Memory B cell (primary cell): ENCODE measurements around the gene DLGAP3.
A peak's percentile ranks its signal among the peaks of the same experiment; 100 is the strongest.
"Not testable (repeated sequence)": the region's sequence is repeated elsewhere in the genome, so short reads cannot be mapped to it uniquely, and the experiment has no call there.

Experiments used
- ATAC-seq: fragments of 150-1000 bp; cut with Tn5 transposase; 2 replicates; pipeline ENCODE4 v1.10.0; 2021; ENCODE audit warnings: low read depth, mild to moderate bottlenecking, moderate library complexity
- DNase-seq, 2 donors: peaks; one replicate each; pipeline ENCODE4 v3.0.0; 2022; ENCODE audit warnings: low spot score in 2 of 2
- H3K27ac Mint-ChIP-seq: one replicate; pipeline ENCODE4 v1.8.0; 2022; ENCODE audit warnings: mild to moderate bottlenecking, moderate library complexity, mixed read lengths
- H3K27me3 Mint-ChIP-seq: one replicate; pipeline ENCODE4 v1.8.0; 2022; ENCODE audit warnings: mixed read lengths
- H3K36me3 Mint-ChIP-seq: one replicate; pipeline ENCODE4 v1.8.0; 2022; ENCODE audit warnings: mild to moderate bottlenecking, mixed read lengths
- H3K4me1 Mint-ChIP-seq: one replicate; pipeline ENCODE4 v1.8.0; 2022; ENCODE audit warnings: mixed read lengths
- H3K4me3 Mint-ChIP-seq: one replicate; pipeline ENCODE4 v1.8.0; 2022; ENCODE audit warnings: mild to moderate bottlenecking, moderate library complexity, mixed read lengths
- H3K9me3 Mint-ChIP-seq: one replicate; pipeline ENCODE4 v1.8.0; 2022; ENCODE audit warnings: mixed read lengths

DLGAP3 gene, protein sequence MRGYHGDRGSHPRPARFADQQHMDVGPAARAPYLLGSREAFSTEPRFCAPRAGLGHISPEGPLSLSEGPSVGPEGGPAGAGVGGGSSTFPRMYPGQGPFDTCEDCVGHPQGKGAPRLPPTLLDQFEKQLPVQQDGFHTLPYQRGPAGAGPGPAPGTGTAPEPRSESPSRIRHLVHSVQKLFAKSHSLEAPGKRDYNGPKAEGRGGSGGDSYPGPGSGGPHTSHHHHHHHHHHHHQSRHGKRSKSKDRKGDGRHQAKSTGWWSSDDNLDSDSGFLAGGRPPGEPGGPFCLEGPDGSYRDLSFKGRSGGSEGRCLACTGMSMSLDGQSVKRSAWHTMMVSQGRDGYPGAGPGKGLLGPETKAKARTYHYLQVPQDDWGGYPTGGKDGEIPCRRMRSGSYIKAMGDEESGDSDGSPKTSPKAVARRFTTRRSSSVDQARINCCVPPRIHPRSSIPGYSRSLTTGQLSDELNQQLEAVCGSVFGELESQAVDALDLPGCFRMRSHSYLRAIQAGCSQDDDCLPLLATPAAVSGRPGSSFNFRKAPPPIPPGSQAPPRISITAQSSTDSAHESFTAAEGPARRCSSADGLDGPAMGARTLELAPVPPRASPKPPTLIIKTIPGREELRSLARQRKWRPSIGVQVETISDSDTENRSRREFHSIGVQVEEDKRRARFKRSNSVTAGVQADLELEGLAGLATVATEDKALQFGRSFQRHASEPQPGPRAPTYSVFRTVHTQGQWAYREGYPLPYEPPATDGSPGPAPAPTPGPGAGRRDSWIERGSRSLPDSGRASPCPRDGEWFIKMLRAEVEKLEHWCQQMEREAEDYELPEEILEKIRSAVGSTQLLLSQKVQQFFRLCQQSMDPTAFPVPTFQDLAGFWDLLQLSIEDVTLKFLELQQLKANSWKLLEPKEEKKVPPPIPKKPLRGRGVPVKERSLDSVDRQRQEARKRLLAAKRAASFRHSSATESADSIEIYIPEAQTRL

DNA sequence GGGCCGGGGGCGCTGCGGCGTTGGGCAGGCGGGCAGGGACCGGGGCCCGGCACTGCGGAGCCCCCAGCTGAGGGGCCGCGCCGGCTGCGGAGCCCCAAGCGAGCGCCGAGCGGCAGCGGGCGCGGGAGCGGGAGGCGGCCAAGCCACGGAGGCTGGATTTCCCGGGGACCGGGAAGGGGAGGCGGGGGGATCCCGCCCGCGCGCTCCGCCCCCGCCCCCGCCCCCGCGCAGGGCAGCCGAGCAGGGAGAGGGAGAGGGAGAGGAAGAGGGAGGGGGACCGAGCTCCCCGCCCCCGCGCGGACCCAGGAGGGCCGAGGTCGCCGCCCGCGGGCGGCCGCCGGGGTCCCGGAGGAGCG is at the start of gene DLGAP3:
Gene DLGAP3, minus strand, starts transcription at position 154 of the 356 bp plus-strand sequence. CDS start 24,267 bp downstream, outside the sequence.
- no peaks in the 10 kb centered on the region for H3K9me3 Mint-ChIP-seq
- peak within 1 kb of the TSS; percentile 59 for H3K27ac Mint-ChIP-seq
- H3K4me1 Mint-ChIP-seq = peaks cover 12% of the 10 kb centered on the region
- H3K36me3 Mint-ChIP-seq = peaks cover 2% of the 10 kb centered on the region
- DNase-seq (no peak), ATAC-seq (peak; percentile 31)
- peak within 1 kb of the TSS; percentile 91 for H3K4me3 Mint-ChIP-seq
- peaks cover 10% of the 10 kb centered on the region for H3K27me3 Mint-ChIP-seq

DNA sequence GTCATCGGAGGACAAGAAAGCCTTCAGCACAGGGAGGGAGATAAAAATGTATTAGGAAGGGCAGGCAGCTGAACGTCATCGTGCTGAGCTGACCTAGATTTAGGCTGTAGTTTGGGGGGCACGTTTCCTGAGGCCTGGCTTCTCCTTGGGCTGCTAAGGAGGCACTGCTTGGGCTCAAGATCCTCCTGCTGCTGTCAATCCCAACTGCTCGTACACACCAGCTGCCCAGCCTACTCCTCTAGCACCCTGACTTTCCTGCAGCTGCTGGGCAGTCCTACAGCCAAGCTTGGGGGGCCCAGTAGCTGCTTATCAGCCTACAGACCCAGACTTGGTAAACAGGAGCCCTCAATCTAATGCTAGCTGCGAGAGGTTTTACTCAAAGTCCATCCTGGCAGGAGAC is 49.5 kb upstream of the DLGAP3 start:
- DNase-seq (no peak), ATAC-seq (no peak)
- H3K4me3 Mint-ChIP-seq = no peak overlapping the region
- no peaks in the 10 kb centered on the region for H3K27me3 Mint-ChIP-seq
- H3K4me1 Mint-ChIP-seq = peaks cover 31% of the 10 kb centered on the region
- peaks cover 15% of the 10 kb centered on the region for H3K36me3 Mint-ChIP-seq
- no peaks in the 10 kb centered on the region for H3K9me3 Mint-ChIP-seq
- no peak overlapping the region for H3K27ac Mint-ChIP-seq

DNA sequence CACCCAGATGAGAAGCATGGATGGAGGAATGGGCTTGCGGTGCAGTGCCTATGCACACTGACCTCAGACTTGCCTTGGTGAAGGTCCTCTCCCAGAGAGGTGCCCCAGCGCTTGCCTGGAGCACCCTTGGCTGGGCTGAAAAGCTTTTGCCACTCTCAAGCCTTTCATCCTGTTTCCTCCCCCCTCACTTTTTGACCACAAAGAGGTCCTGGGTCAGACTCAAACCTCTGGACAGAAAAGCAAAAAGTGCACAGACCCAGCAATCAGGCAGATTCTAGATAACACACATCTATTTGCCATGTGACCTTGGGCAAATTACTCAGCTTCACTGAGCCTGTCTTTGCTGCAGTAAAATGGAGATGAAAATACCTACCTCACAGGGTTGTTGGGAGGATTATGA is 48.4 kb upstream of the DLGAP3 start:
- no peaks in the 10 kb centered on the region for H3K27me3 Mint-ChIP-seq
- peaks cover 15% of the 10 kb centered on the region for H3K36me3 Mint-ChIP-seq
- ATAC-seq (no peak), DNase-seq (no peak)
- no peaks in the 10 kb centered on the region for H3K9me3 Mint-ChIP-seq
- H3K27ac Mint-ChIP-seq = peak overlapping the region; percentile 31
- H3K4me1 Mint-ChIP-seq = peaks cover 23% of the 10 kb centered on the region
- H3K4me3 Mint-ChIP-seq = no peak overlapping the region

DNA sequence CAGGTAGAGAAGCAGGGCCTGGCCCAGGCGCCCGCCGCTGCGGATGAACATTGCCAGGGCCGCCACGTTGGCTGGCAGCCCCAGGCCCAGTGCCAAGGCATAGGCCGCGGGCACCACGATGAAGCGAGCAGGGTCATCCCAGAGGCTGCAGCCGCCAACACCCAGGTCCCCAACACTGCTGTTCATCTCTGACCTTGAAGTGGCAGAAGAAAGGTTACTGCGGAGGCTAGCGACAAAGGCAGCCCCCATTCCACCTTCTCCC is 47.7 kb upstream of the DLGAP3 start:
- no peak for ATAC-seq
- peaks cover 15% of the 10 kb centered on the region for H3K36me3 Mint-ChIP-seq
- no peak overlapping the region for H3K4me3 Mint-ChIP-seq
- no peak overlapping the region for H3K27ac Mint-ChIP-seq
- DNase-seq = no peak
- no peaks in the 10 kb centered on the region for H3K27me3 Mint-ChIP-seq
- no peaks in the 10 kb centered on the region for H3K9me3 Mint-ChIP-seq
- peaks cover 19% of the 10 kb centered on the region for H3K4me1 Mint-ChIP-seq

DNA sequence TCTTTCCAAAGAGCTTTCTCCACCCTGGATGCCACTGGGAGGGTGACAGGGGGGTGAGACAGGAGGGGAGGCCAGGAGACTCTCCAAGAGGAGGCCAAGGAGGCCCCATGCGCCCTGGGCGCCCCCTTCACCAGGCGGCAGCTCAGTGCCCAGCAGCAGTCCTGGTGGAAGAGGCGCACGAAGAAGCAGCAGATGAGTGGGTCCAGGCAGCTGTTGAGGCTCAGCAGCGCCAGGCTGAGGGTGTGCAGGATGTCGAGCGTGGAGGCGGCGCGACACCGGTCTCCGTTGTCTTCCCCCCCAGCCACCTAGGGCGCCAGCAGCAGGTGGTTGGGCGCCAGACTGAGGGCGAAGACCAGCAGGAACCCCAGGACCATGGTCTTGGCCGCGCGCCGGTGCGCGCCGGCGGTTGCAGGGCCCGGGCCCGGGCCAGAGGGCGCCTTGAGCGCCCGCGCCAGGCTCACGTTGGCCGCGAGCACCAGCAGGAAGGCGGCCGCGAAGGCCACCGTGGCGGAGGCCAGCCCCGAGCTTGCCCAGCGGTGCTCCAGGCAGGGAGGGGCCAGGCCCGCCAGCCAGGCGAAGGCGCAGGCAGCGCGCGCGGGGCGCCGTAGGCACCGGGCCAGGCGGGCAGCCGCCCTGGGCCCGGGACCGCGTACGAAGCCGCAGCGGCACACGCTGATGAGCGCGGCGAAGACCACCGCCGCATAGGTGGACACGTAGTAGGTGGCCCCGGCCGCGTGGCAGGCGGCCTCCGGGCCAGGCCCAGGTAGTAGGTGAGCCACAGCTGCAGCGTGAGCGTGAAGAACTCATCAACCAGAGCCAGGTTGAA is 47.1 kb upstream of the DLGAP3 start:
- Mint-ChIP-seq H3K9me3 (no peaks in the 10 kb centered on the region), H3K4me3 (no peak overlapping the region)
- ATAC-seq = no peak

DNA sequence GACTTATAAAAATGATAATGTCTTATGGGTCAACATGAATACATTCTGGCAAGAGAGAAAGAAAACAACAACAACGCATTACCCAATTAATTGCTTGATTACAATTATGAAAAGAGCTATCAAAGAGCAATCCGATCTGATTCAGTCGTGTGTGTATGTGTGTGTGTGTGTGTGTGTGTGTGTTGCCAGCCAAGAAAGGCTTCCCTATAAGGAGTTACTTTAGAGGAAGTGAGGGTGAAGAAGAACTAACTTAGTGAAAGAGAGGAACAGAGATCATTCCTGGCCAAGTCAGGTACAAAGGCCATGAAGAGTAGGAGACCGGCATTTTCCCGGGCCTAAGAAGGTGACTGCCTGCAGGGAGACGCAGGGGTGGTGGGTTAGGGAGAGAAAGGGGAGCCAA is 46.3 kb upstream of the DLGAP3 start:
- Mint-ChIP-seq H3K9me3 (no peaks in the 10 kb centered on the region), H3K27me3 (no peaks in the 10 kb centered on the region), H3K4me3 (no peak overlapping the region), H3K36me3 (peaks cover 9% of the 10 kb centered on the region), H3K4me1 (peaks cover 17% of the 10 kb centered on the region), H3K27ac (peak overlapping the region; percentile 21)
- DNase-seq = no peak
- ATAC-seq = no peak

More for the DNA sequence above, 47.1 kb upstream of the DLGAP3 start:
- Mint-ChIP-seq H3K4me1 (peaks cover 19% of the 10 kb centered on the region), H3K27me3 (no peaks in the 10 kb centered on the region), H3K27ac (no peak overlapping the region), H3K36me3 (peaks cover 15% of the 10 kb centered on the region)
- DNase-seq = no peak

DNA sequence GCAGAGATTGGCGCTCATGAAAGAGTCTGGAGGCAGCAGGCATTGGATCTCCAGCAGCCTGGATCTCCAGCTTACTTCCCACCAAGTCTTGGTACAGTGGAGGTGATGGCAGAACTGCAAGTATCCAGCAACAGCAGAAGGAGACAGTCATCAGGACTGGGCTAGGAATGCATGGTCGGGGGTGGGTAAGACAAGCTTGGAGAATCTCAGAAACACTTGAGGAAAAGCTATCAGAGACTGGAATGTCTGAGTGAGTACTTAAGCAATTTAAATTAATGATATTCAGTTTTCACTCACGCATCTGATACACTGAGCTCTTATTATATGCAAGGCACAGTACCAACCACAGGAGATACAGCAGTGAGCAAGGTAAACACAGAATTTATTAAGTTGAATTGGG is 45.9 kb upstream of the DLGAP3 start:
- no peak for DNase-seq
- Mint-ChIP-seq H3K36me3 (peaks cover 9% of the 10 kb centered on the region), H3K27me3 (no peaks in the 10 kb centered on the region), H3K9me3 (no peaks in the 10 kb centered on the region), H3K4me1 (peaks cover 13% of the 10 kb centered on the region), H3K27ac (peak overlapping the region; percentile 21), H3K4me3 (no peak overlapping the region)
- no peak for ATAC-seq

DNA sequence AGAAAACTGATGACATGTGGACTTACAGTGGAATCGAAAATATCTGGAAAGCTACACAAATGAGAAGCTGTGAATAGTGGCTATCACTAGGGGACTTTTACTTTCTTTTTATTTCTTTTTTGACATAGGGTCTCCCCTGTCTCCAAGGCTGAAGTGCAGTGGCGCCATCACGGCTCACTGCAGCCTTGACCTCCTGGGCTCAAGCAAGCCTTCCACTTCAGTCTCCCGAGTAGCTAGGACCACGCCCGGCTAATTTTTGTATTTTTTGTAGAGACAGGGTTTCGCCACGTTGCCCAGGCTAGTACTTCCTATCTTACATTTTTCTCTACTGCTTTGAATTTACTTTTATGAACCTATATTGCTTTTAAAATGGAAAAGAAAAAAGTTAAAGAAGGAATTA is 45.2 kb upstream of the DLGAP3 start:
- Mint-ChIP-seq H3K36me3 (peaks cover 9% of the 10 kb centered on the region), H3K4me3 (no peak overlapping the region), H3K27ac (no peak overlapping the region), H3K4me1 (peaks cover 13% of the 10 kb centered on the region), H3K9me3 (no peaks in the 10 kb centered on the region), H3K27me3 (no peaks in the 10 kb centered on the region)
- no peak for ATAC-seq
- DNase-seq = no peak

DNA sequence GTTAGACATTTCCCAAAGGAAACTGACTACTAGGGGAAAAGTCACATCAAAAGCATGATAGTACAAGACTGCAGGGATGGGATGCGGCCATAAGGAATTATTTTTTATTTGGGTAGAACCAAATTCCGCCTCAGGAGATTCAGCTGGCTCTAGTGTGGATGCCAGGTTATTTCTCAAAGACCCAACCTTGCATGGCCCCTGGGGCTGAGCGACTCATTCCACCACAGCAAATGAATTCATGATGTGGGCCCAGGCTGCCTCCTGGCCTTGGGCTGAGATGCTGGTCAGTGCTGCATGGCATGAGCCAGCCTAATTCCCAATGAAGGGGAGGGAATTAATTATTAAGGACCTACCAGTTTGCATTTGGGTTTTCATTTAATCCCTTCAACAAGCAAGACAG is 43.9 kb upstream of the DLGAP3 start:
- ATAC-seq = no peak
- no peak for DNase-seq
- Mint-ChIP-seq H3K27me3 (no peaks in the 10 kb centered on the region), H3K36me3 (peaks cover 9% of the 10 kb centered on the region), H3K4me1 (peaks cover 6% of the 10 kb centered on the region), H3K9me3 (no peaks in the 10 kb centered on the region), H3K4me3 (no peak overlapping the region), H3K27ac (no peak overlapping the region)

DNA sequence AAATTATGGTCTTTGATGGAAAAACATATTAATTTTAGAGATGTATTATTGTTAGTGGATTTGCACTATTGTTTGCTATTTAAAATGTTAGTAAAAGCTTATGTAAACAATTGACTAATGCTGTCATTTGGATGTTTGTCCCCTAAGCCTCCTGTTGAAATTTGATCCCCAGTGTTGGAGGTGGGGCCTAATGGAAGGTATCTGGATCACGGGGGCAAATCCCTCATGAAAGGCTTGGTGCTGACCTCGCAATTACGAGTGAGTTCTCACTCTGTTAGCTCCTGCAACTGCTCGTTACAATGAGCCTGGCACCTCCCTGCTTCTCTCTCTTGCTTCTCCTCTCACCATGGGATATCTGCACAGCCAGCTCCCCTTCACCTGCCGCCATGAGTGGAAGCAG is 41.4 kb upstream of the DLGAP3 start:
- ATAC-seq (no peak), DNase-seq (no peak)
- Mint-ChIP-seq H3K36me3 (peaks cover 4% of the 10 kb centered on the region), H3K9me3 (no peaks in the 10 kb centered on the region), H3K4me3 (no peak overlapping the region), H3K27me3 (no peaks in the 10 kb centered on the region), H3K27ac (no peak overlapping the region), H3K4me1 (peaks cover 3% of the 10 kb centered on the region)

DNA sequence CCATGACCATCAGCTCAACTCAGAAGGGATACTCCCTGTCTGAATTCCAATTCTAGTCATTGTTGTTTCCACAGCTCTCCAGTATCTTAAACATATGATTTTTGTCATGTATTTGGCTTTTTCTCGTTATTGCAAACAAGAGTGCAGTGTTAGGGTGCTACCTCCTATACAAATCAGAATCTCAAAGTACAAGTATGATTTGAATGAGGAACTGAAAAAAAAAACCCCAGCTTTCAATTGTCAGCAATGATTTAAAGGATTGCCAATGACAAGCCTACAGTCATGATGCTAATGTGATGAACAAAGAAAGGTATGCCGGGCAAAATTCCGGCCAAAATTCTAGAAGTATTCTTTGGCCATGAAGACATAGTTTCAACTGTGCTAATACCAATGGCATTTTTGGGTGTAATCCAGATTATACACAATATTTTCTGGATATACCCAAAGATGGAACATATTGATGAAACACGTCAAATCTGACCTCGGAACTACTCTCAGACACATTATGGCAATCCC is 40.8 kb upstream of the DLGAP3 start:
- H3K27me3 Mint-ChIP-seq = no peaks in the 10 kb centered on the region
- H3K4me1 Mint-ChIP-seq = no peaks in the 10 kb centered on the region
- no peak overlapping the region for H3K4me3 Mint-ChIP-seq
- ATAC-seq (no peak), DNase-seq (no peak)
- no peak overlapping the region for H3K27ac Mint-ChIP-seq
- H3K9me3 Mint-ChIP-seq = no peaks in the 10 kb centered on the region
- no peaks in the 10 kb centered on the region for H3K36me3 Mint-ChIP-seq

DNA sequence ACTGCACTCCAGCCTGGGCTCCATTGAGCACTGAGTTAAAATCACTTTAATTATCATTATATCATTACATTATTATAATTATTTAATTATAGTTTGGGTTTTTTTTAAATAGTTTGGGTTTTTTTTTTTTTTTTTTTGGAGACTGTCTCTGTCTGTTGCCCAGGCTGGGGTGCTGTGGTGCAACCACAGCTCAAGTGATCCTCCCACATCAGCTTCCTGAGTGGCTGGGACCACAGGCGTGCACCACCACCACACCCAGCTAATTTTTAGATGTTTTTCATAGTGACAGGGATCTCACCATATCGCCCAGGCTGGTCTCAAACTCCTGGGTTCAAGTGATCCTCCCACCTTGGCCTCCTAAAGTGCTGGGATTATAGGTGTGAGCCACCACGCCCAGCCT is 38.8 kb upstream of the DLGAP3 start:
- not testable (repeated sequence) for H3K27ac Mint-ChIP-seq, DNase-seq, H3K4me3 Mint-ChIP-seq, H3K4me1 Mint-ChIP-seq, H3K36me3 Mint-ChIP-seq, ATAC-seq, H3K9me3 Mint-ChIP-seq, H3K27me3 Mint-ChIP-seq

DNA sequence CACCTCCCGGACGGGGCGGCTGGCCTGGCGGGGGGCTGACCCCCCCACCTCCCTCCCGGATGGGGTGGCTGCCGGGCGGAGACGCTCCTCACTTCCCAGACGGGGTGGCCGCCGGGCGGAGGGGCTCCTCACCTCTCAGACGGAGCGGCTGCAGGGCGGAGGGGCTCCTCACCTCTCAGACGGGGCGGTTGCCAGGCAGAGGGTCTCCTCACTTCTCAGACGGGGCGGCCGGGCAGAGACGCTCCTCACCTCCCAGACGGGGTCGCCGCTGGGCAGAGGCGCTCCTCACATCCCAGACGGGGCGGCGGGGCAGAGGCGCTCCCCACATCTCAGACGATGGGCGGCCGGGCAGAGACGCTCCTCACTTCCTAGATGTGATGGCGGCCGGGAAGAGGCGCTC is 38.2 kb upstream of the DLGAP3 start:
- not testable (repeated sequence) for H3K4me1 Mint-ChIP-seq

DNA sequence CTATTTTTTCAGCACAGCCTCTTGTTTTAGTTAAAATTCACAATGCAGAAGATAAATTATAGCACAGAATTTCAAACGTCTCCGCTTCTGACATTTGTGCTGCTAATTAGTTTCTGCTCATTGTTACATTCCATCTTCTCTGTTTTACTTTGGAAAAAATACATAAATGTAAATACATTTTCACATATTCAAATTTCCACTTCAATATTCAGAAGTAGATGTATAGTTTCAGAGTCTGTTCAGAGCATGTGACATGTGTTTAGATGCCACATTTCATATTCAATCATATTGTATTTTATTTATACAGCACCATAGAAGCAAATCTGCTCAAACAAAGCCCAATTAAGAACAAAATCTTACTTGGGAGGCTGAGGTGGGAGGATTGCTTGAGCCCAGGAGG is 36.1 kb upstream of the DLGAP3 start:
- H3K27me3 Mint-ChIP-seq = no peaks in the 10 kb centered on the region
- H3K4me3 Mint-ChIP-seq = no peak overlapping the region
- no peaks in the 10 kb centered on the region for H3K9me3 Mint-ChIP-seq
- ATAC-seq = no peak
- H3K27ac Mint-ChIP-seq = no peak overlapping the region
- H3K36me3 Mint-ChIP-seq = no peaks in the 10 kb centered on the region
- no peaks in the 10 kb centered on the region for H3K4me1 Mint-ChIP-seq
- no peak for DNase-seq

More for the DNA sequence above, 38.2 kb upstream of the DLGAP3 start:
- not testable (repeated sequence) for H3K36me3 Mint-ChIP-seq, DNase-seq, ATAC-seq, H3K27ac Mint-ChIP-seq, H3K4me3 Mint-ChIP-seq, H3K9me3 Mint-ChIP-seq, H3K27me3 Mint-ChIP-seq
